GM12878 (cell line): Measurements from ENCODE around the gene CRKL. TPM values are rescaled to one million over a fixed set of nuclear protein-coding genes. Genes with fewer than 3 reads are reported as not detected.

Source experiments
- CBFB ChIP-seq: IDR thresholded peaks from 2 replicates; pipeline ENCODE4 v1.6.1; 2016; ENCODE audit warnings: antibody characterized with exemption, low read depth
- HDAC6 ChIP-seq: fragments of 200-600 bp; sonication (generic); IDR thresholded peaks from one replicate; pipeline ENCODE4 v1.8.0; 2017; ENCODE audit warnings: antibody characterized with exemption; ENCODE audit not compliant: unreplicated experiment
- IRF5 ChIP-seq: fragments of 450-650 bp; IDR thresholded peaks from 2 replicates; pipeline ENCODE4 v1.6.1; 2017; ENCODE audit warnings: borderline replicate concordance
- KLF5 ChIP-seq: fragments of 450-650 bp; IDR thresholded peaks from 2 replicates; pipeline ENCODE4 v1.6.1; 2014; ENCODE audit warnings: mild to moderate bottlenecking; ENCODE audit not compliant: partially characterized antibody
- MAX ChIP-seq: IDR thresholded peaks from 2 replicates; pipeline ENCODE4 v1.6.1; 2012; ENCODE audit warnings: low read depth, low read length, improper control_type of control experiment
- PML ChIP-seq: IDR thresholded peaks from 2 replicates; pipeline ENCODE4 v1.6.1; 2012; ENCODE audit warnings: low read length, inconsistent platforms
- RAD21 ChIP-seq: IDR thresholded peaks from 2 replicates; pipeline ENCODE4 v1.6.1; 2011; ENCODE audit warnings: mild to moderate bottlenecking, low read depth, low read length, moderate library complexity; ENCODE audit not compliant: insufficient read depth
- RBBP5 ChIP-seq: fragments of 200-600 bp; sonication (generic); conservative IDR thresholded peaks from 2 replicates; pipeline ENCODE4 v1.6.1; 2016
- SMARCA5 ChIP-seq: fragments of 450-650 bp; IDR thresholded peaks from 2 replicates; pipeline ENCODE4 v1.6.1; 2017; ENCODE audit warnings: mild to moderate bottlenecking
- TCF7 ChIP-seq: IDR thresholded peaks from 2 replicates; pipeline ENCODE4 v1.6.1; 2014; ENCODE audit warnings: antibody characterized with exemption, borderline replicate concordance
- ZNF592 ChIP-seq: fragments of 450-650 bp; IDR thresholded peaks from 2 replicates; pipeline ENCODE4 v1.6.1; 2017; ENCODE audit warnings: mild to moderate bottlenecking, moderate library complexity
- polyA plus RNA-seq, 11 experiments: library from polyadenylated mRNA; depleted of rRNA in 4 of 11; unstranded in 6 of 11; stranded (reverse) in 5 of 11; fragments of >200 nt; fragmentation: Nextera tagmentation in 4 of 11; fragmentation: Illumina TruSeq in 1 of 11; extraction: Ambion mirVana in 4 of 11; extraction: Trizol in 1 of 11; gene quantifications; 1 replicate in 1 of 11; 2 replicates in 10 of 11; pipeline versions ENCODE4 v1.2.1 to v1.2.3, GENCODE V29; 2011 to 2016; ENCODE audit warnings: inconsistent platforms in 2 of 11, missing spikeins in 2 of 11, low read depth in 1 of 11
- total RNA-seq, 4 experiments: library from RNA; depleted of rRNA in 3 of 4; stranded (reverse); fragments of >200 nt in 3 of 4; fragmentation: Illumina TruSeq in 1 of 4; extraction: Trizol in 1 of 4; gene quantifications; 2 replicates each; pipeline versions ENCODE4 v1.2.1 to v1.2.3, GENCODE V29; 2013 to 2021
- TF ChIP-seq, protein P1 (sequence below): IDR thresholded peaks from 2 replicates; pipeline ENCODE4 v1.6.1; 2012; ENCODE audit warnings: improper control_type of control experiment, low read depth, low read length; ENCODE audit not compliant: insufficient replicate concordance
- TF ChIP-seq, protein P2 (sequence below): fragments of 150-350 bp; IDR thresholded peaks from 2 replicates; pipeline ENCODE4 v1.6.1; 2014; ENCODE audit warnings: mild to moderate bottlenecking, low read depth, low read length

CRKL gene
- total and polyA plus RNA-seq, 10 of the 15 experiments (the other 5 are each of a cell fraction or from before 2014, with no cell fraction given) = 12.6 to 61.2 (median 32.7) TPM

GRCh38 chr22:20981787-20982562 is 64.8 kb downstream of the CRKL start, which contains the start of gene LZTR1 (continued):
- TF ChIP-seq, protein P1, sequence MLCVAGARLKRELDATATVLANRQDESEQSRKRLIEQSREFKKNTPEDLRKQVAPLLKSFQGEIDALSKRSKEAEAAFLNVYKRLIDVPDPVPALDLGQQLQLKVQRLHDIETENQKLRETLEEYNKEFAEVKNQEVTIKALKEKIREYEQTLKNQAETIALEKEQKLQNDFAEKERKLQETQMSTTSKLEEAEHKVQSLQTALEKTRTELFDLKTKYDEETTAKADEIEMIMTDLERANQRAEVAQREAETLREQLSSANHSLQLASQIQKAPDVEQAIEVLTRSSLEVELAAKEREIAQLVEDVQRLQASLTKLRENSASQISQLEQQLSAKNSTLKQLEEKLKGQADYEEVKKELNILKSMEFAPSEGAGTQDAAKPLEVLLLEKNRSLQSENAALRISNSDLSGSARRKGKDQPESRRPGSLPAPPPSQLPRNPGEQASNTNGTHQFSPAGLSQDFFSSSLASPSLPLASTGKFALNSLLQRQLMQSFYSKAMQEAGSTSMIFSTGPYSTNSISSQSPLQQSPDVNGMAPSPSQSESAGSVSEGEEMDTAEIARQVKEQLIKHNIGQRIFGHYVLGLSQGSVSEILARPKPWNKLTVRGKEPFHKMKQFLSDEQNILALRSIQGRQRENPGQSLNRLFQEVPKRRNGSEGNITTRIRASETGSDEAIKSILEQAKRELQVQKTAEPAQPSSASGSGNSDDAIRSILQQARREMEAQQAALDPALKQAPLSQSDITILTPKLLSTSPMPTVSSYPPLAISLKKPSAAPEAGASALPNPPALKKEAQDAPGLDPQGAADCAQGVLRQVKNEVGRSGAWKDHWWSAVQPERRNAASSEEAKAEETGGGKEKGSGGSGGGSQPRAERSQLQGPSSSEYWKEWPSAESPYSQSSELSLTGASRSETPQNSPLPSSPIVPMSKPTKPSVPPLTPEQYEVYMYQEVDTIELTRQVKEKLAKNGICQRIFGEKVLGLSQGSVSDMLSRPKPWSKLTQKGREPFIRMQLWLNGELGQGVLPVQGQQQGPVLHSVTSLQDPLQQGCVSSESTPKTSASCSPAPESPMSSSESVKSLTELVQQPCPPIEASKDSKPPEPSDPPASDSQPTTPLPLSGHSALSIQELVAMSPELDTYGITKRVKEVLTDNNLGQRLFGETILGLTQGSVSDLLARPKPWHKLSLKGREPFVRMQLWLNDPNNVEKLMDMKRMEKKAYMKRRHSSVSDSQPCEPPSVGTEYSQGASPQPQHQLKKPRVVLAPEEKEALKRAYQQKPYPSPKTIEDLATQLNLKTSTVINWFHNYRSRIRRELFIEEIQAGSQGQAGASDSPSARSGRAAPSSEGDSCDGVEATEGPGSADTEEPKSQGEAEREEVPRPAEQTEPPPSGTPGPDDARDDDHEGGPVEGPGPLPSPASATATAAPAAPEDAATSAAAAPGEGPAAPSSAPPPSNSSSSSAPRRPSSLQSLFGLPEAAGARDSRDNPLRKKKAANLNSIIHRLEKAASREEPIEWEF = no peak
- TF ChIP-seq IRF5 = peak; percentile 57; the same call in 1 of the 2 replicates
- TF ChIP-seq CBFB = peak; percentile 51; the same call in 1 of the 2 replicates
- no peak for TF ChIP-seq KLF5
- TF ChIP-seq, protein P2, sequence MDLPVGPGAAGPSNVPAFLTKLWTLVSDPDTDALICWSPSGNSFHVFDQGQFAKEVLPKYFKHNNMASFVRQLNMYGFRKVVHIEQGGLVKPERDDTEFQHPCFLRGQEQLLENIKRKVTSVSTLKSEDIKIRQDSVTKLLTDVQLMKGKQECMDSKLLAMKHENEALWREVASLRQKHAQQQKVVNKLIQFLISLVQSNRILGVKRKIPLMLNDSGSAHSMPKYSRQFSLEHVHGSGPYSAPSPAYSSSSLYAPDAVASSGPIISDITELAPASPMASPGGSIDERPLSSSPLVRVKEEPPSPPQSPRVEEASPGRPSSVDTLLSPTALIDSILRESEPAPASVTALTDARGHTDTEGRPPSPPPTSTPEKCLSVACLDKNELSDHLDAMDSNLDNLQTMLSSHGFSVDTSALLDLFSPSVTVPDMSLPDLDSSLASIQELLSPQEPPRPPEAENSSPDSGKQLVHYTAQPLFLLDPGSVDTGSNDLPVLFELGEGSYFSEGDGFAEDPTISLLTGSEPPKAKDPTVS = no peak
- TF ChIP-seq RAD21 = no peak; the same call in 1 of the 2 replicates
- peak; percentile 98 for TF ChIP-seq PML
- no peak for TF ChIP-seq TCF7
- TF ChIP-seq MAX = peak; percentile 43; the same call in 1 of the 2 replicates
- TF ChIP-seq HDAC6 = no peak
- no peak for TF ChIP-seq RBBP5
- no peak for TF ChIP-seq ZNF592
- no peak for TF ChIP-seq SMARCA5
